ENCODE measurements around the gene KCNMA1. TPM values are rescaled to one million over a fixed set of nuclear protein-coding genes. Genes with fewer than 3 reads are reported as not detected.

KCNMA1 gene
- total RNA-seq, 1 experiment from 2014 or later = 0.49 TPM

- TF ChIP-seq RAD21 (IDR thresholded peaks at IDR 0.05; ENCODE audit: low read depth) (no peak), ELF1 (IDR thresholded peaks at IDR 0.05; ENCODE audit: borderline replicate concordance, low read depth) (no peak), ZBTB33 (IDR thresholded peaks at IDR 0.05; ENCODE audit: extremely low read depth, insufficient replicate concordance, low read length) (no peak), EZH2 (IDR thresholded peaks at IDR 0.05) (no peak), ZFX (IDR thresholded peaks at IDR 0.05) (no peak), SIN3A (IDR thresholded peaks at IDR 0.05; ENCODE audit: low read depth) (no peak), YY1 (IDR thresholded peaks at IDR 0.05; ENCODE audit: extremely low read depth, insufficient replicate concordance, low read depth, low read length) (no peak), REST (IDR thresholded peaks at IDR 0.05; ENCODE audit: low read depth) (no peak), SP1 (IDR thresholded peaks at IDR 0.05; ENCODE audit: low read depth) (no peak), EGR1 (IDR thresholded peaks at IDR 0.05; ENCODE audit: low read depth) (no peak), CTCF (IDR thresholded peaks at IDR 0.05 in 2 of 3, conservative IDR thresholded peaks at IDR 0.05 in 1 of 3; ENCODE audit: borderline replicate concordance in 1 of 3, insufficient read depth in 1 of 3, low read depth in 2 of 3, low read length in 2 of 3) (no peak)
- Histone ChIP-seq H3K79me2 (ENCODE audit: insufficient read depth, low read length) (no peaks in the 10 kb centered on the region), H2AFZ (ENCODE audit: low read depth, low read length, poor library complexity, severe bottlenecking) (no peak overlapping the region), H3K9me3 (ENCODE audit: control insufficient read depth in 1 of 2, insufficient read depth in 1 of 2, low read depth in 1 of 2, low read length in 2 of 2) (no peaks in the 10 kb centered on the region), H3K9ac (ENCODE audit: low read length) (no peak overlapping the region), H3K4me2 (ENCODE audit: low read length) (no peak overlapping the region), H3K36me3 (ENCODE audit: control insufficient read depth in 1 of 2, insufficient read depth in 2 of 2, low read length in 2 of 2) (no peaks in the 10 kb centered on the region), H3K4me1 (ENCODE audit: control insufficient read depth in 1 of 2, insufficient read depth in 2 of 2, low read length in 2 of 2) (no peaks in the 10 kb centered on the region), H3K4me3 (replicated peaks in 1 of 2; ENCODE audit: low read depth in 1 of 2, low read length in 2 of 2) (no peak overlapping the region), H3K9me2 (ENCODE audit: insufficient read depth) (no peaks in the 10 kb centered on the region), H3K27ac (ENCODE audit: low read depth, low read length) (no peak overlapping the region), H3K27me3 (ENCODE audit: insufficient read depth, low read length) (peaks cover 49% of the 10 kb centered on the region), H4K20me1 (ENCODE audit: insufficient read depth) (no peaks in the 10 kb centered on the region)
- ChIA-PET CTCF (no interaction called here), POLR2A (no interaction called here), RAD21 (ENCODE audit: low non-redundant PET in 1 of 2, low total read pairs in 2 of 2, uncharacterized antibody in 2 of 2, unreplicated experiment in 2 of 2) (no interaction called here)
- BruUV-seq (replicated peaks) = no TSS peak
- ATAC-seq (no peak), DNase-seq (ENCODE audit: low read depth, low spot score) (no peak)
- intact Hi-C loops (cut with micrococcal nuclease) = no loop called here
These were observed 544.5 kb downstream of the KCNMA1 start for GRCh38 chr10:77093126-77093525.

All from HCT116 (cell line).